NCI-H1694 (cell line): ENCODE measurements around the gene KRTAP4-5.
"Not testable (repeated sequence)": the region's sequence is repeated elsewhere in the genome, so short reads cannot be mapped to it uniquely, and the experiment has no call there.

Experiments
- DNase-seq: peaks from one replicate; lab custom pipeline; 2025; lab: John Stamatoyannopoulos, UW

KRTAP4-5 gene

DNA sequence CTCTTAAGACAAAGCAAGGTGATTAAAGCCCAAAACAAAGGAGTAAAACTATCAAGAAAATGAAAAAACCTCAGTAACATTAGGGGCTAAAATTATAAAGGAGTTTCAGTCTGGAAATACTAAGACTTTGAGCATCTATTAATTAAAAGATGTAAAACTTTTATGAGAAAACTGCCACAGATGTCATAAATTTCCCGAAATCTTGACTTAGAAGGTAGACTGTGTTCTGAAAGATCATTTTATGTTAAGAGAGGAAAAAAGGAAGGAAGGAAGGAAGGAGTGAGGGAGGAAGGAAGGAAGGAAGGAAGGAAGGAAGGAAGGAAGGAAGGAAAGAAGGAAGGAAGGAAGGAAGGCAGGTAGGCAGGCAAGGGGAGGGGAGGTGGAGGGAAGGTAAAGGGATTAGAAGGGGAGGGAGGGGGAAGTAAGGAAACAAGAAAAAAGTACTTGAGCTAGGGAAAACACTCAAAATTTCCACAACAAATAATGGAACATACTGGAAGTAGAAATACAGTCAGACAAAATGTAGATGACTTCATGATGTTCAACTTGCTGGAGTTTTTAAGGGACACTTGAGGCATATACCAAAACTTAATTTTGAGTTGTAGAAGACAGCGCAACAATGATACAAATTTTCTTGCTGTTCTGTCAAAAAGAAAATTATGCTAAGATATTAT, 2.0 kb downstream of the KRTAP4-5 start:
- no peak for DNase-seq

DNA sequence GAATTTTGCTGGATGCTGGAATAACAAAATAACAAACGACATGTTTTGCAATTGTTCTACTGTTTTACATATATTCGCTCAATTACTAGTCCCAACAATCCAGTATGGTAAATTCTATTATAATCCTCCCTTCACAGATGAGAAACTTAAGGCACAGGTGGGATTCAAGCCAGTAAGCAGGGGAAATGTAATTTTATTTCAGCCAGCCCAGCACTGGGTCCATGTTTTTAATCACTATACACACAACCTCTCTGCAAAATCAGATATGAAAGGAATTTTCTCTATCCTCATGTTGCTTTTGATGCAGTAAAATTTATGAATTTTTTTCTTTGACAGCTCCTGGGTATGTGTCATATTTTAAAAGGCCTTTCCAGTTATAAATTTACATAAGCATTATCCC, 4.4 kb downstream of the KRTAP4-5 start:
- no peak for DNase-seq

DNA sequence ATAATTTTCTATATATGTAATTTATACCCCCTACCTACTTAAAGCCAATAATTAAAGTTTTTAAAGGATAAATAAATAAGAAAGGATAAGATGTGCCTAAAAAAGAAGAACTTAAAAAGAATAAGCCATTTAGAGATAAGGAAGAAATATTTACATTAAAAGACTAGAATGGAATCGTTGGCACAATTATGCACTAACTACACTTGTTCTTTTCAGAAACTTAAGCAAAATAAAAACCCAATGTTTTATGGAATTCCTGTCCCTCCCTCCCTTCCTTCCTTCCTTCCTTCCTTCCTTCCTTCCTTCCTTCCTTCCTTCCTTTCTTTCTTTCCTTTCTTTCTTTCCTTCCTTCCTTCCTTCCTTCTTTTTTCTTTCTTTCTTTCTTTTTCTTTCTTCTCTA, 4.8 kb downstream of the KRTAP4-5 start:
- DNase-seq, result no peak

DNA sequence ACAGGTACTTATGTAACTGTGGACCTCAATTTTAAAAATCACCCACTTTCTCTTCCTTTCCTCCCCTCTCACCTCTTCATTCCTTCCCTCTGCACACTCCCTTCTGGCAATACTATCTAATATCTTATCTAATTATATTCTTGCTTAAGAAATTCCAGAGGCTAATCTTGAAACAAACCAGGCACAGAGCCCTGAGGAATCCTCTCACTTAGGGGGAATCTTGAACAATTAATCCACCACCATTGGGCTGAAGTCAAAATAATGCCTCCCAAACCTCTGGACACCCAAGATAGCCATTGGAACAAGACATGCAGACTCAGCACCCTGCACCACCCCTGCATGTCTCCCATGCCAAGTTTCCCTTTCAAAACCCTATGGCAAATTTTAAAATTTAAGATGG, 8.3 kb downstream of the KRTAP4-5 start:
- DNase-seq, result no peak

DNA sequence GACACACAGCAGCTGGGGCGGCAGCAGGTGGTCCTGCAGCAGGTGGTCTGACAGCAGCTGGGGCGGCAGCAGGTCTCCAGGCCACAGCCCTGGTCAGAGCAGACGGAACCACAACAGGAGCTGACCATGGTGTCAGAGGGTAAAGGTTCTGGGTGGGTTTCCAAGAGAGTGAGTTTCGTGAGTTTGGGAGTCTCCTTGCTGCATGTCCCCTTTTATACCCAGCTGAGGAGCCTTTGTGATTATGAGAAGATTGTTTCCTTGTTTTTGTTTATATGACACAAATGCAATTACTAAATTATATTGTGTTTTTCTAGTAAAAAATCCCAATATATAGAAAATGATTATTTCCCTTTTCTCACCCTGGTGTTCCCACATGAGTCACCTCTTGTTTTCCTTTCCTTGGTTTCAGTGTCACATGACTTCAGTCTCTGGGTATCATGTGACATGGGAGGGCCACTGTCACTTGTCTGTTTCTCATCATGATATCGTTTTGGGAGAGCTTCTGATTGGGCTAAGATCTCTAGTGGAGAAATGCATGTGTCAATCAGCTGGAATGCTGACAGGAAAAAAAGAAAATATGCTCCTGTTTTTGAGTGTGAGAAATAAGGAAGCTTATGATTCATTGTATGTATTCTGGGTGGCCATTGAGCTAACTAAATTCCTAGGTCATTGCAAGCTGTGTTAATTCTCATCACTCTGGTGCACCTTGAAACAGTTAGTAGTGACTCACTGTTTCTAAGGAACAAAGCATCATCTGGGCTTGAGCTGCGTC, 9.1 kb downstream of the KRTAP4-5 start, which contains the start of gene KRTAP4-6:
Gene KRTAP4-6 (minus strand): TSS at position 185 of the 772 bp plus-strand sequence. CDS start 57 bp downstream, at position 128.
- DNase-seq, result no peak

DNA sequence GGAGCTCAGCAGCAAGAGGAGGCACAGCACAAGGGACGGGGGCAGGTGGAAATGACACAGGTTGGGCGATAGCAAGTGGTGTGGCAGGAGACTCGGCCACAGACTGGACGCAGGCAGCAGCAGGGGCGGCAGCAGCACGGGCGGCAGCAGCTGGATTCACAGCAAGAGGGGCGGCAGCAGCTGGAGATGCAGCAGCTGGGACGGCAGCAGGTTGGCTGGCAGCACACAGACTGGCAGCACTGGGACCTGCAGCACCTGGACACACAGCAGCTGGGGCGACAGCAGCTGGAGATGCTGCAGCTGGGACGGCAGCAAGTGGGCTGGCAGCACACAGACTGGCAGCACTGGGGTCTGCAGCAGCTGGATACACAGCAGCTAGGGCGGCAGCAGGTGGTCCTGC, 9.8 kb downstream of the KRTAP4-5 start:
- not testable (repeated sequence) for DNase-seq

DNA sequence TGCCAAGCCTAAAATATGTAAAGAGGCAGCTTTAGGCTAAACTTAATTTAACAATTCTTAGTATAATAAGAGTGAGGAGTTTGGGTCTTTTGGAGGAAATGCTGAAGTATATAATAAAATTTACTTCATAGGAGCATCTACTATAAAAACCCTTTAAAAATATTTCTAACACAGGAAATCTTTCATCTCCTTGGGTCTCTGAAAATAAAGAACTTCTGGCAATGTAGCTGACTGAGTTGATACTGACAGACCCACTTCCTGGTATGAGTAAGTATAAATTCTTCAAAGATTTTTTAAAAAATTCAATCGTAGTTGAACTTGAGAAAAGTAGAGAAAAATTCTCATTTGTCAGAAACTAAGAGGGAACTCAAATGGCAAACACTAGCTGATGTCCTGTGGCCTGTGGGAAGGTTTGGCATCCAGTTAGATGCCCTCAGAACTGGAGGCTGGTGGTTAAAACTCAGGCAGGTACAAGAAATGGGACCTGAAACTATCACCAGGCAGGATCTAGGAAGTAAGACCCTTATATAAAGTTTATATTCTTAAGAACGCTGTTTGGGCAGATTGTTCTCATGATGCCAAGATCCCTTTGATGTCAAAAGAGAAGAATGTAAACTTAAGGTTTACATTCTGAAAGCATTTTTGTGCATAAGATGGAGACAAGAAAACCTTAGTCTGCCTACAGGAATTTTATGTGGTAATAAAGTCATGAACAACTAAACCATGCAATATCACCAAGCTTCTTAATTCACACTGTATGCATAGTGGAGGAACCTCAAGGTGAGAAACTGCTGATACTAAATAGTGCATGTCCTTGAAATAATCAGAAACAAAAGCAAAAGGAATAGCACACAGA, 15.5 kb downstream of the KRTAP4-5 start:
- no peak for DNase-seq

DNA sequence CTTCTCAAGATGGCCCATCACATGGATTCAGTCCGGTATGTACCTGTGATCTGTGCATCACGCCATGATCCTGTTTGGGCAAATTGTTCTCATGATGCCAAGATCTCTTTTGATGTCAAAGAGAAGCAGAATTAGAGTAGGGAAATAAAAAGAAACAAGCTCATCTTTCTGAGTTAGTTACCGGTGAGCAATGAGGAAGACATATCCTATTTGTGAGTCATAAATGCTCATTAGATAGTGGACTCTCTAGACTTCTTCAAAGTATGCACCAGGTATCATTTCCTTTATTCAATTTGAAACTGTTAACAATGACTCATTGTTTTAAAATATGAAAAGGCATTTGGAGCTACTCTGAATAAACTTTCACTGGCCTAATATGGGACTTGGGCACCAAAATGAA, 17.6 kb downstream of the KRTAP4-5 start:
- DNase-seq, result no peak

DNA sequence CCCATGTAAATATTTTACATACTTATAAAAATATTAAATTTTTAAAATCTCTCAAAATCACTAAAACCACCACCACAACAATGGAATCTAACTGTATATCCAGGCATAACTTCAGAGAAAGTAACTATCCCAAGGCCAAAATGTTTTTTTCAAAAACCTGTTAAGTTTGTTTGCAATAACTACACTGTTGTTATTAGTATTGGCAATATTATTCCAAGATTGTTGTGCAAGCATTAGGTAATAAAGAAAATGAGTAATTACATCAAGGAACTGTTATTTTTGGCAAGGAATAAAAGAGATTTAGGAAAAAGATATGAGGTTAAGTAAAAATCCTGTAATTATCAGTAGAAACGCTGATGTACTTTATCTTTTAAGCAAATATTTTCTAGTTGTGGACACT, 22.3 kb downstream of the KRTAP4-5 start:
- DNase-seq, result no peak

DNA sequence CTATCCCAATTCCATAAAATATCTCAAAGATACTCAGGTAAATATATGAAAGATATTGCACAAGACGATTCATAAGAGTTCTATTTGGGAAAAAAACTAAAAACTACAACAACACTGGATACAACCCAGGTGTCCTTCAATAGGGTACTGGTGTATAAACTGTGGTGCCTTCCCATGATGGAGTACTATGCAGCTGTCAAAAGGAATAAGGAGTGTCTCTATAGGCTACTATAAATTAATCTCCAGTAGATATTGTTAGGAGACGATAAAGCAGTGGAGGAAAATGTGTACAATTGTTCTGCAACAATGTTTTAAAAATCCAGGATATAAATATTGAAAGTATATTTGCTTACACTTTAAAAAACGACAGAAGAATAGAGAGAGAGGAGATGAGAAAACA, 23.2 kb downstream of the KRTAP4-5 start:
- DNase-seq, result no peak

DNA sequence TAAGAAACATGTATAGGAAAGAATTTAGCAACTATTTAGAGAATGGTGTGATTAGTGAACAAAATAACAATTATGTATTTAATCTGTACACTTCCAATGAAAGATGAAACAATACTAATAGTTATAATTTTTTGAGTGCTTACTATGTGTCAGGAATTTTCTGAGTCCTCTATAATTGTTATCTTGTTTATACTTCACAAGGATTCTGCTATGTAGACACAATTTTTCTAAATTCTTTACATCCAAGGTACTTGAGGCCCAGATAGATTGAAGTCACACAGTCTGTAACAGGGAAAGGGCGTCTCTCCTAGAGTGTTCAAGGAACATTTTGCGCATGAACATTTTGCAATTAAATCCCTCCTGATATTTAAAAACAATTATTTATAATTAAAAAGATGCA, 24.6 kb downstream of the KRTAP4-5 start:
- no peak for DNase-seq

DNA sequence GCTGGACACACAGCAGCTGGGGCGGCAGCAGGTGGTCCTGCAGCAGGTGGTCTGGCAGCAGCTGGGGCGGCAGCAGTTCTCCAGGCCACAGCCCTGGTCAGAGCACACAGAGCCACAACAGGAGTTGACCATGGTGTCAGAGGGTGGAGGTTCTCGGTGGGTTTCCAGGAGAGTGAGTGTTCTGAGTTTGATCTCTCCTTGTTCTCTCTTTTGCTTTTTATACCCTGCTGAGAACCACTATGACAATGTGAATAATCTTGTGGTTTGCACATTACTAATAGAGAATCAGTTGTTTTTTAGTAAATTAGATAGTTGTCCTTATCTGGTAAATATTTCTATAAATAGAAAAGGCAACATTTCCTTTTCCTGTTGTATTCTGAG, 25.6 kb downstream of the KRTAP4-5 start, which contains the start of gene KRTAP4-12:
Gene KRTAP4-12 (minus strand): TSS at position 192 of the 381 bp plus-strand sequence. CDS start 60 bp downstream, at position 132.
- DNase-seq, result not testable (repeated sequence)

DNA sequence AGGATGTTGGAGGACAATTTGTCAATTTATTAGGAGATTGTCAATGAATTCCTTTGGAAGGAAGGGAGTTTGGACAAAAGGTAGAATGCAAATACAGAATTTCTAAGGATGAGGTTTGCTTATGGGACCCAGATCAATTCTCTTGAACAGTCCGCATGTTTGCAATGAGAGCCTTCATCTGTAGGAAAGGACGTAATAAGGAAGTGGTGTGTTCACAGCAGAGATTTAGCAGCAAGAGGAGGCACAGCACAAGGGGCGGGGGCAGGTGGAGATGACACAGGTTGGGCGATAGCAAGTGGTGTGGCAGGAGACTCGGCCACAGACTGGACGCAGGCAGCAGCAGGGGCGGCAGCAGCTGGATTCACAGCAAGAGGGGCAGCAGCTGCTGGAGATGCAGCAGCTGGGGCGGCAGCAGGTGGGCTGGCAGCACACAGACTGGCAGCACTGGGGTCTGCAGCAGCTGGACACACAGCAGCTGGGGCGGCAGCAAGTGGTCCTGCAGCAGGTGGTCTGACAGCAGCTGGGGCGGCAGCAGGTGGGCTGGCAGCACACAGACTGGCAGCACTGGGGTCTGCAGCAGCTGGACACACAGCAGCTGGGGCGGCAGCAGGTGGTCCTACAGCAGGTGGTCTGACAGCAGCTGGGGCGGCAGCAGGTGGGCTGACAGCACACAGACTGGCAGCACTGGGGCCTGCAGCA, 26.2 kb downstream of the KRTAP4-5 start:
- DNase-seq, result not testable (repeated sequence)

DNA sequence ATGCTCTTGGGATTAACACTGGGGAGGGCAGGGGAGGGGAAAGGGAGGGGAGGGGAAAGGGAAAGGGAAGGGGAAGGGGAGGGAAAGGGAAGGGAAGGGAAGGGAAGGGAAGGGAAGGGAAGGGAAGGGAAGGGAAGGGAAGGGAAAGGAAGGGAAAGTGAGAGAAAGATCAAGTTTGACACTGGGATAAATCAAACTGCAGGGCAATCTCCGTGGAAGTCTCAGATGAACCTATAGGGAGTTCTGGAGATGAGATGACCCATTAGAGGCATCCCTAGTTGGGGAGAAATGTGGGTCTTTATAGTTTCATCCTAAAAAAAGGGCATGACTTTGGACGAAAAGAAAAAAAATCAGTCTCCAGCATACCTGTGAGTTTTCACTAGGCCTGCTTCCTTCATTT, 27.9 kb downstream of the KRTAP4-5 start:
- no peak for DNase-seq

DNA sequence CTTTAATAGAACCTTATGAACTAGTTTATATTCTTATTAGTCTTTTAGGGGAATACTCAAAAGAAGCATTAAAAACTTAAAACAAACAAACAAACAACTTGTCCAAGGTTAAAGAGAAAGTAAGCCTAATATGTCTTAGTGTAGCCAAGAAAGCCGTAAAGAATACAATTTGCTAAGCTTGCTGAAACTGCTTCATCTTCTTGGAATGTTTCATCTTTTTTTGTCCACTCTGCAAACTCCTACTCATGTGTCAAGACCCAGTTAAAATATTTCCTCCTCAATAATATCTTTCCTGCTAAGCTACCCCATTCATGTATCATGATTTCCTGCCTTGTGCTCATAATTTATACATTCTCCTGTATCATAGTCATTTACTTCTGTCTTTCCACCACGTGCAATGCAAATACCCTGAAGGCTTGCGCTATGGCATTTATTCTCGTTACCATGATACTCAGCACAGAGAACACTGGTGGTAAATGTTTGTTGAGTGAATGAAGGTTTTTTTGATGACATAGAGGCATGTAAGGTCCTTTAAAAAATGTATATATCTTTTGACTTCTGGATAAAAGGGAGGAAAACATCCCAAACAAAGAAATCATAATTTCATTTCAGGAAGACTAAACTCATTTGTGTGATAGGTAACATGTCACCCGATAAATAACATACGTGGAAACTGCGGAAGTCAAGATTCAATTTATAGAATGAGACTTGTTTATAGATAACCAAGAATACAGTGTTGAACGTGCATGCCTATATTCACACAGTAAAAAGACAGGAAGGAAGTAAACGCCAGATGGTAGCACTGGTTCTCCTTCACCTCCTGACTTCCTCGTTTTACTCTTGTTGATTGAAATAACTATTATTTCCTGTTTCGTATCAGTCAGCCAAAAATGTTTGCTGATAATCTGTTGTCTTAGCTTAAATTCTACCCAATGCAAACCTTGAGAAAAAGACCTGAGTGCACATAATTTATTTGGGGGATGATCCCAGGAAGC, 29.6 kb downstream of the KRTAP4-5 start:
- DNase-seq, result not testable (repeated sequence)

DNA sequence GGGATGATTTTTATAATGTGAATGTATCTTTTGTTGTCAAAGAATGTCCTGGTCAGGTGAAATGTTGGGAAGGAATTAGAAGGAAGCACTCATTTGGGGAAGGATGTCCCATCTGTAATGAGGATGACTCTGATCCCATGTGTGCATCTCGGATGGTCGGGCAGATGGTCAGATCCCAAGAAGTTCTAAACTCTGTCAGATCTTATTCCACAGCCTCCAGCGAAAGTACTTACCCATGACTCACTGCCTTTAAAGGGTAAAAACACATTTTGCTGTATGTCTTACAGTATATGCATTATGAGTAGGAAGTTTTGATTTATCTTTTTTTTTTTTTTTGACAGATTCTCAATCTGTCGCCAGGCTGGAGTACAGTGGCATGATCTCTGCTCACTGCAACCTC, 30.9 kb downstream of the KRTAP4-5 start:
- no peak for DNase-seq

DNA sequence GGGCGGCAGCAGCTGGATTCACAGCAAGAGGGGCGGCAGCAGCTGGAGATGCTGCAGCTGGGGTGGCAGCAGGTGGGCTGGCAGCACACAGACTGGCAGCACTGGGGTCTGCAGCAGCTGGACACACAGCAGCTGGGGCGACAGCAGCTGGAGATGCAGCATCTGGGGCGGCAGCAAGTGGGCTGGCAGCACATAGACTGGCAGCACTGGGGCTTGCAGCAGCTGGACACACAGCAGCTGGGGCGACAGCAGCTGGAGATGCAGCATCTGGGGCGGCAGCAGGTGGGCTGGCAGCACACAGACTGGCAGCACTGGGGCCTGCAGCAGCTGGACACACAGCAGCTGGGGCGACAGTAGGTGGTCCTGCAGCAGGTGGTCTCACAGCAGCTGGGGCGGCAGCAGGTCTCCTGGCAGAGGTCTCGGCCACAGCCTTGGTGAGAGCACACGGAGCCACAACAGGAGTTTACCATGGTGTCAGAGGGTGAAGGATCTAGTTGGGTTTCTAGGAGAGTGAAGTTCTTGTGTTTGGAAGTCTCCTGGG, 31.7 kb downstream of the KRTAP4-5 start, which contains the start of gene KRTAP4-11:
Gene KRTAP4-11 (minus strand): TSS at position 528 of the 541 bp plus-strand sequence. CDS start 58 bp downstream, at position 470.
- DNase-seq, result not testable (repeated sequence)

DNA sequence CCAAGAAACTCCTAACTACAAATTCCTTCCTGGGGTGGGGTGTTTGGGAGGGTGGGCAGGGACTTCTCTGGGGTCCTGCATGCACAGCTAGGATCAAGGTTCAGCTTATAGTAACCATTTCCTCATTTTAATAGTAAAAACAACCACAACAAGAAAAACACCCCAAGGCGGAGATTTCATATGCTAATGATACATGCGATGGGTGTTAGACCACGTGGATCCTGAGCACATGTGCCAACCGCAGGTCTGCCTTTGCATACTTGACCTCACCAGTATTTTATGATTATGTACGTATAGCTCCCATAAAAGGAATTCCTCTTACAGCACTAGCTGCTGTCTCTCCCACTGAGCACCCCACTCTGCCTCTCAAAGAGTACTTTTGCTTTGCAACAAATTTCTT, 33.3 kb downstream of the KRTAP4-5 start:
- no peak for DNase-seq

DNA sequence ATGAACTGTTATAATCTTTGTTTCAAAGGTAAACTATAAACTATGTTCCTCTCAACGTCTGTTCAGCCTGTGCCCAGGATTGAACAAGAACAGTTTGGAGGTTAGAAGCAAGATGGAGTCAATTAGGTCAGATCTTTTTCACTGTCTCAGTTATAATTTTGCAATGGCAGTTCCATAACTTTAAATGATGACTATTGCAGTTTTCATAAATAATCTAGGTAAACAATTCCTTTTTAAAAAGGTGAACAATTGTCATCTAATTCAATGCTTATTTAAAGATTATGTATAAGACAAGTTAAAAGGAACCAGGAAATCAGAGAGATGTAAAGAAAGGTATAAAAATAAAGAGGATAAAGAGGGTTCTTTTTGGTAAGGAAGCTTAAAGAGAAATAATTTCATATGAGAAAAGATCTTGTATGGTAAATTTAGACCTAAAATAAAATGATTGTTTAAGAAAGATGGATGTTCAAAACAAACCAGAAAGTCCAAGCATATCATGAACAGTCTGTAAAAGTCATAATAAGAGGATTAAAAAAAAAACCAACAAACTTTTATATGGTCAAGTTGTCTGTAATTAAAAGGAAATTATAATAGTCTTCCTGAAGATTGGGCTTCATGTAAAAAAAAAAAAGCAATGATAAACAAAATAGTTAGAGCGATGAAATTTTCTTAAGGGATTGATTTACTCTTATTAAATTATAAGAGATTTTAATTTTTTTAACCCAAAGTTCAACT, 38.3 kb downstream of the KRTAP4-5 start:
- no peak for DNase-seq
